Panc1 (cell line): Measurements from ENCODE around the gene PLEKHG1. TPM values are rescaled to one million over a fixed set of nuclear protein-coding genes. Genes with fewer than 3 reads are reported as not detected.

Experiments used
- ATAC-seq: fragments of 200-7000 bp; cut with Tn5 transposase; 2 replicates; pipeline ENCODE4 v1.9.1; 2020; ENCODE audit warnings: mild to moderate bottlenecking, moderate library complexity
- BruUV-seq: library from RNA; stranded (reverse); fragments of 400-500 nt; replicated peaks from 2 replicates; lab custom pipeline; 2021; lab: Mats Ljungman, UMichigan
- CTCF ChIA-PET: fragments of 300-600 bp; sonication (Branson Sonifier 250); formaldehyde crosslinking; loops from one replicate; lab custom pipeline; 2022; ENCODE audit warnings: antibody characterized with exemption; lab: Charles Lee
- POLR2A ChIA-PET: fragments of 300-600 bp; sonication (Branson Sonifier 250); formaldehyde crosslinking; loops from one replicate; lab custom pipeline; 2022; ENCODE audit warnings: antibody characterized with exemption; lab: Charles Lee
- DNase-seq: peaks from one replicate; pipeline ENCODE4 v3.0.0-alpha.2; 2010; ENCODE audit warnings: low read depth, low spot score
- H3K27ac ChIP-seq: 2 replicates; pipeline ENCODE4 v1.5.1; 2011; ENCODE audit warnings: mild to moderate bottlenecking, low read length, inconsistent platforms
- H3K27me3 ChIP-seq: fragments of 200-500 bp; sonication (Bioruptor generic); 2 replicates; pipeline ENCODE4 v1.6.0; 2014; ENCODE audit warnings: low read length, inconsistent platforms; ENCODE audit not compliant: control insufficient read depth, insufficient read depth
- H3K36me3 ChIP-seq: fragments of 200-500 bp; sonication (Bioruptor generic); 2 replicates; pipeline ENCODE4 v1.5.1; 2014; ENCODE audit warnings: inconsistent platforms, mild to moderate bottlenecking, low read length, moderate library complexity; ENCODE audit not compliant: control insufficient read depth, insufficient read depth
- H3K4me1 ChIP-seq: 2 replicates; pipeline ENCODE4 v1.5.1; 2011; ENCODE audit warnings: inconsistent platforms, mild to moderate bottlenecking, low read length, moderate library complexity; ENCODE audit not compliant: control insufficient read depth, insufficient read depth
- H3K4me3 ChIP-seq, 2 experiments: 2 replicates each; pipeline ENCODE4 v1.5.1; 2011 to 2012; ENCODE audit warnings: low read depth in 2 of 2, low read length in 2 of 2, mild to moderate bottlenecking in 2 of 2, inconsistent platforms in 1 of 2, moderate library complexity in 1 of 2
- H3K9me3 ChIP-seq: fragments of 200-500 bp; sonication (Bioruptor generic); 2 replicates; pipeline ENCODE4 v1.5.1; 2014; ENCODE audit warnings: low read depth, mild to moderate bottlenecking, inconsistent platforms, low read length, moderate library complexity; ENCODE audit not compliant: control insufficient read depth, insufficient read depth
- POLR2AphosphoS5 ChIP-seq: IDR thresholded peaks from 2 replicates; pipeline ENCODE4 v1.6.1; 2012; ENCODE audit warnings: mild to moderate bottlenecking, low read depth, low read length, moderate library complexity
- SIN3A ChIP-seq: IDR thresholded peaks from 2 replicates; pipeline ENCODE4 v1.6.1; 2012; ENCODE audit warnings: low read depth, mild to moderate bottlenecking, low read length, moderate library complexity, borderline replicate concordance; ENCODE audit not compliant: insufficient read depth
- TCF7L2 ChIP-seq: IDR thresholded peaks from 2 replicates; pipeline ENCODE4 v1.6.1; 2011; ENCODE audit warnings: mild to moderate bottlenecking, low read depth, low read length, inconsistent platforms
- in situ Hi-C: cut with HindIII; loops from 2 replicates; pipeline ENCODE4 v1.10.0; 2016; ENCODE audit warnings: low sequenced_read_pairs, low pct_unique_long_range_greater_than_20kb
- intact Hi-C: fragments of 100-400 bp; cut with micrococcal nuclease; formaldehyde crosslinking; loops from one replicate; pipeline ENCODE4 v1.10.0; 2022; ENCODE audit not compliant: unreplicated experiment
- total RNA-seq: library from RNA; stranded (reverse); gene quantifications from one replicate; pipeline ENCODE4 v1.2.1, GENCODE V29; 2021; ENCODE audit not compliant: unreplicated experiment
- TF ChIP-seq, protein P1 (sequence below): fragments of 450-650 bp; IDR thresholded peaks from 2 replicates; pipeline ENCODE4 v1.5.1; 2017; ENCODE audit warnings: mild to moderate bottlenecking
- TF ChIP-seq, protein P2 (sequence below), 2 experiments: IDR thresholded peaks; 2 replicates each; pipeline ENCODE4 v1.6.1; 2011 to 2012; ENCODE audit warnings: low read depth in 2 of 2, control low read depth in 1 of 2, low read length in 1 of 2, mild to moderate bottlenecking in 1 of 2, moderate library complexity in 1 of 2; ENCODE audit not compliant: insufficient read depth in 1 of 2

PLEKHG1 gene
- total RNA-seq, 1 experiment from 2014 or later, result 4.0 TPM

DNA sequence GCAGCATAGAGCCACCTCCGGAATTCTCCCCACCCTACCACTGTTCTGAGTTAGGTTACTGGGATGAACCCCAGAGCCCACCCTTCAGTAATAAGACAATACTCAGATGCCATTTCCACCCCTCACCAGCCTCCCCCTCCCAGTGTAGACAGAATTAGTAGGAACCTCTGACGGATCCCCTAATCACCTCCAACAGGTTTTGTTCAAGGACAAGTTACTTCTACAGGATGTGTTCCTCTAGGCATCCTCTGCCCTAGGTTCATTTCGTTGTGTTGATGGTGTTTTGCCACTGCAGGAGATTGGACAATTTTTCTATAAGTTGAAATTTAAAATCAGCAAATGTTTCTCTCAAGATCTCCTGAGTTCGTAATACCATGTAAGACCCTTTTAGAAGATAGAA is 22.8 kb downstream of the PLEKHG1 start:
- no peaks in the 10 kb centered on the region; the same call in 1 of the 2 replicates for H3K4me1 ChIP-seq
- H3K27ac ChIP-seq, result no peak overlapping the region
- ChIA-PET POLR2A (no interaction called here), CTCF (no interaction called here)
- H3K36me3 ChIP-seq, result no peaks in the 10 kb centered on the region
- no peaks in the 10 kb centered on the region for H3K27me3 ChIP-seq
- TF ChIP-seq, protein P1, sequence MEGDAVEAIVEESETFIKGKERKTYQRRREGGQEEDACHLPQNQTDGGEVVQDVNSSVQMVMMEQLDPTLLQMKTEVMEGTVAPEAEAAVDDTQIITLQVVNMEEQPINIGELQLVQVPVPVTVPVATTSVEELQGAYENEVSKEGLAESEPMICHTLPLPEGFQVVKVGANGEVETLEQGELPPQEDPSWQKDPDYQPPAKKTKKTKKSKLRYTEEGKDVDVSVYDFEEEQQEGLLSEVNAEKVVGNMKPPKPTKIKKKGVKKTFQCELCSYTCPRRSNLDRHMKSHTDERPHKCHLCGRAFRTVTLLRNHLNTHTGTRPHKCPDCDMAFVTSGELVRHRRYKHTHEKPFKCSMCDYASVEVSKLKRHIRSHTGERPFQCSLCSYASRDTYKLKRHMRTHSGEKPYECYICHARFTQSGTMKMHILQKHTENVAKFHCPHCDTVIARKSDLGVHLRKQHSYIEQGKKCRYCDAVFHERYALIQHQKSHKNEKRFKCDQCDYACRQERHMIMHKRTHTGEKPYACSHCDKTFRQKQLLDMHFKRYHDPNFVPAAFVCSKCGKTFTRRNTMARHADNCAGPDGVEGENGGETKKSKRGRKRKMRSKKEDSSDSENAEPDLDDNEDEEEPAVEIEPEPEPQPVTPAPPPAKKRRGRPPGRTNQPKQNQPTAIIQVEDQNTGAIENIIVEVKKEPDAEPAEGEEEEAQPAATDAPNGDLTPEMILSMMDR, result no peak
- in situ Hi-C loops (no loop called here), intact Hi-C loops (no loop called here)
- no peak overlapping the region for H3K4me3 ChIP-seq
- ATAC-seq (no peak), DNase-seq (no peak)
- no peaks in the 10 kb centered on the region for H3K9me3 ChIP-seq
- BruUV-seq, result no TSS peak

DNA sequence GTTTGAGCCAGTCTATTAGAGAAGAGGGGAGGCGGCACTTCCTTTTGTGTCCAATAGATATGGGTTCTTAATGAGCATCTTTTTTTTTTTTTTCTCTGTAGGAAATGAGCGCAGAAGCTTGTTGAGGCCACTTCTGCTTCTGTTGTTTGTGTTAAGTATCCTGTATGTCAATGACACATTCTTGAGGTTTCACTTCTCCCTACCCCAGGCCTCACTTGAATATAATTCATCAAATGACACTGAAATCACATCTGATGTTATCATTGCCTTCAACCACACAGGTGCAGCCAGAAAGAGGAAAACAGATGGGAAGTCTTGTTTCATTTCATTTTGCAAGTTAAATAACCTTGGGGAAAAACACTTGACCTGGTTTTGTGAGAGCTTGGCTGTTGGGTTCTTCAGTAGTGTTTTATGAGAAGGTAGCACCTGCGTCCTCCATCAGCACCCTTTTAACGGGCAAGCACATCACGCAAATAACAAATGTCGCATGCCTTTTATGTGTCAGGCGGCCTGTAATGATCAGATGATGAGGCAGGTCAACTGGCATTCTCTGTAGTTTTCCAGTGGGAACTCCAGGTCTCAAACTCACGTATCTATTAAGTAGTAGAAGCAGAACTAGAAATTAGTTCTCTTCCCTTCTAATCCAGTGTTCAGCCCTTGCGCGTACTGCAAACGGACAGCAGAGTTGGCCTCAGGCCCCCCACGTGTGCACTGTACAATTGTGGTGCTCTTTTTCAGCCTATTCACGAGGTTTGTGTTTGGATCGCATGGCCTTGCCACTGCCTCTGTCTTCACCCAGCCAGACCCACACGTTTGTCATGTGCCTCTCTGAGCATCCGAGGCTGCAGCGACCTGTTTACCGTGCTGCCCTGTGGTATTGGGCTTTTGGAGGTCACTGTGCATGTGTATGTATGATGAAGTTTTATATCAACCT is 23.5 kb downstream of the PLEKHG1 start:
- DNase-seq (no peak), ATAC-seq (no peak)
- TF ChIP-seq TCF7L2 (no peak), POLR2AphosphoS5 (no peak), SIN3A (no peak)
- TF ChIP-seq, protein P1, result no peak
- TF ChIP-seq, protein P2, sequence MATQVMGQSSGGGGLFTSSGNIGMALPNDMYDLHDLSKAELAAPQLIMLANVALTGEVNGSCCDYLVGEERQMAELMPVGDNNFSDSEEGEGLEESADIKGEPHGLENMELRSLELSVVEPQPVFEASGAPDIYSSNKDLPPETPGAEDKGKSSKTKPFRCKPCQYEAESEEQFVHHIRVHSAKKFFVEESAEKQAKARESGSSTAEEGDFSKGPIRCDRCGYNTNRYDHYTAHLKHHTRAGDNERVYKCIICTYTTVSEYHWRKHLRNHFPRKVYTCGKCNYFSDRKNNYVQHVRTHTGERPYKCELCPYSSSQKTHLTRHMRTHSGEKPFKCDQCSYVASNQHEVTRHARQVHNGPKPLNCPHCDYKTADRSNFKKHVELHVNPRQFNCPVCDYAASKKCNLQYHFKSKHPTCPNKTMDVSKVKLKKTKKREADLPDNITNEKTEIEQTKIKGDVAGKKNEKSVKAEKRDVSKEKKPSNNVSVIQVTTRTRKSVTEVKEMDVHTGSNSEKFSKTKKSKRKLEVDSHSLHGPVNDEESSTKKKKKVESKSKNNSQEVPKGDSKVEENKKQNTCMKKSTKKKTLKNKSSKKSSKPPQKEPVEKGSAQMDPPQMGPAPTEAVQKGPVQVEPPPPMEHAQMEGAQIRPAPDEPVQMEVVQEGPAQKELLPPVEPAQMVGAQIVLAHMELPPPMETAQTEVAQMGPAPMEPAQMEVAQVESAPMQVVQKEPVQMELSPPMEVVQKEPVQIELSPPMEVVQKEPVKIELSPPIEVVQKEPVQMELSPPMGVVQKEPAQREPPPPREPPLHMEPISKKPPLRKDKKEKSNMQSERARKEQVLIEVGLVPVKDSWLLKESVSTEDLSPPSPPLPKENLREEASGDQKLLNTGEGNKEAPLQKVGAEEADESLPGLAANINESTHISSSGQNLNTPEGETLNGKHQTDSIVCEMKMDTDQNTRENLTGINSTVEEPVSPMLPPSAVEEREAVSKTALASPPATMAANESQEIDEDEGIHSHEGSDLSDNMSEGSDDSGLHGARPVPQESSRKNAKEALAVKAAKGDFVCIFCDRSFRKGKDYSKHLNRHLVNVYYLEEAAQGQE (IDR thresholded peaks at IDR 0.05; ENCODE audit: insufficient read depth in 1 of 2, low read depth in 2 of 2, low read length in 1 of 2), result no peak
- in situ Hi-C loops (no loop called here), intact Hi-C loops (no loop called here)
- BruUV-seq, result no TSS peak
- Histone ChIP-seq H3K9me3 (no peaks in the 10 kb centered on the region), H3K27ac (no peak overlapping the region), H3K27me3 (no peaks in the 10 kb centered on the region), H3K4me1 (no peaks in the 10 kb centered on the region; the same call in 1 of the 2 replicates), H3K4me3 (no peak overlapping the region), H3K36me3 (no peaks in the 10 kb centered on the region)
- ChIA-PET POLR2A (no interaction called here), CTCF (no interaction called here)
